ENCODE measurements around the gene IQSEC3. TPM values are rescaled to one million over a fixed set of nuclear protein-coding genes. Genes with fewer than 3 reads are reported as not detected.
"Not testable (repeated sequence)": the region's sequence is repeated elsewhere in the genome, so short reads cannot be mapped to it uniquely, and the experiment has no call there.

Gene IQSEC3
- 7.4 to 8.8 TPM (median 8.5 TPM) in 3 replicates for total RNA-seq

DNA sequence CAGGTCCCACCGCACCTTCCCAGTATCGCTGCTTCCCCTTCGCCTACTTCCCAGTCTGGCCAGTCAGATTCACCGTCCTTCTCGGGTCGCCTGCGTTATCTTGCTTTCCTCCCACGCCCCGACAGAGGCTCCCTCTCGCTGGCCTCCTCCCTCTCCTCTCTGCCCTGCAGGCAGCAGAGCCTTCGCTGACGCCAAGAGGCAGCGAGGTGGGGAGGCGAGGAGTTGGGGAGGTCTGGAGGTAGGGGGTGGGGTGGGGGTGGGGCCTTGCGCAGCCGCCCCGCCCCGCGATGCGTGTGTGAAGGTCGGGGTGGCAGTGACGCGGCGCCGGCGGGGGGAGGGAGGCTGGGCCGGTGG, at the start of gene IQSEC3:
Gene IQSEC3 (plus strand): TSS at position 340 of the 354 bp plus-strand sequence. CDS start 116 bp downstream, outside the sequence.
- H3K27ac Mint-ChIP-seq; H3K4me1 Mint-ChIP-seq; DNase-seq (ENCODE audit: low spot score in 2 of 2, unreplicated experiment in 2 of 2); H3K36me3 Mint-ChIP-seq; H3K9me3 Mint-ChIP-seq: not testable (repeated sequence)
- peaks cover 58% of the 10 kb centered on the region for H3K27me3 Mint-ChIP-seq (ENCODE audit: low read depth)
- peak within 1 kb of the TSS; percentile 66 for H3K4me3 Mint-ChIP-seq

DNA sequence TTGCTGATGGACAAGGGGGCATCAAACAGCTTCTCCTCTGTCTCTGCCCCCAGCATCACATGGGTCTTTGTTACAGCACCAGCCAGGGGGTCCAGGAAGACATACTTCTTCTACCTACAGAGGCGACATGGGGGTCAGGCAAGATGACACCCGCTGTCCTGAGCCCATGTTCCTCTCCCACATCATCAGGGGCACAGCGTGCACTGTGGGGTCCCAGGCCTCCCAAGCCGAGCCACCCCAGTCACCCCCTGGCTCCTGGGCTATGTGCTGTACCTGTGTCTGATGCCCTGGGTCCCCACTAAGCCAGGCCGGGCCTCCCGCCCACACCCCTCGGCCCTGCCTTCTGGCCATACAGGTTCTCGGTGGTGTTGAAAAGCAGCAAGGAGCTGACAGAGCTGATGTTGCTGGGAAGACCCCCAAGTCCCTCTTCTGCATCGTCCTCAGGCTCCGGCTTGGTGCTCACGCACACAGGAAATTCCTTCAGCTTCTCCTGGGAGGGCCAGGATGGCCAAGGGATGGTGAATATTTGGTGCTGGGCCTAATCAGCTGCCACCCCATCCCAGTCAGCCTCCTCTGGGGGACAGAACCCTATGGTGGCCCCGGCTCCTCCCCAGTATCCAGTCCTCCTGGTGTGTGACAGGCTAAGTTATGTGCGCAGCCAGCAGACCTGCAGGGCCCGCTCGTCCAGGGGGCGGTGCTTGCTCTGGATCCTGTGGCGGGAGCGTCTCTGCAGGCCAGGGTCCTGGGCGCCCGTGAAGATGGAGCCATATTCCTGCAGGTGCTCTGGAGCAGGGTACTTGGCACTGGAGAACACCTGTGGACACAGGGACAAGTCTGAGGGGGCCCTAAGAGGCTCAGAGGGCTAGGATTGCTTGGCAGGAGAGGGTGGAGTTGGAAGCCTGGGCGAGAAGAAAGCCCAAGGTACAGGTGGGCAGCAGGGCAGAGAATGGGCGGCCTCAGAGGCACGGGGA, 48.9 kb upstream of the IQSEC3 start:
- not testable (repeated sequence) for H3K27me3 Mint-ChIP-seq (ENCODE audit: low read depth); H3K9me3 Mint-ChIP-seq; DNase-seq (ENCODE audit: low spot score in 2 of 2, unreplicated experiment in 2 of 2); H3K27ac Mint-ChIP-seq; H3K4me3 Mint-ChIP-seq; H3K36me3 Mint-ChIP-seq
- peaks cover 13% of the 10 kb centered on the region for H3K4me1 Mint-ChIP-seq

DNA sequence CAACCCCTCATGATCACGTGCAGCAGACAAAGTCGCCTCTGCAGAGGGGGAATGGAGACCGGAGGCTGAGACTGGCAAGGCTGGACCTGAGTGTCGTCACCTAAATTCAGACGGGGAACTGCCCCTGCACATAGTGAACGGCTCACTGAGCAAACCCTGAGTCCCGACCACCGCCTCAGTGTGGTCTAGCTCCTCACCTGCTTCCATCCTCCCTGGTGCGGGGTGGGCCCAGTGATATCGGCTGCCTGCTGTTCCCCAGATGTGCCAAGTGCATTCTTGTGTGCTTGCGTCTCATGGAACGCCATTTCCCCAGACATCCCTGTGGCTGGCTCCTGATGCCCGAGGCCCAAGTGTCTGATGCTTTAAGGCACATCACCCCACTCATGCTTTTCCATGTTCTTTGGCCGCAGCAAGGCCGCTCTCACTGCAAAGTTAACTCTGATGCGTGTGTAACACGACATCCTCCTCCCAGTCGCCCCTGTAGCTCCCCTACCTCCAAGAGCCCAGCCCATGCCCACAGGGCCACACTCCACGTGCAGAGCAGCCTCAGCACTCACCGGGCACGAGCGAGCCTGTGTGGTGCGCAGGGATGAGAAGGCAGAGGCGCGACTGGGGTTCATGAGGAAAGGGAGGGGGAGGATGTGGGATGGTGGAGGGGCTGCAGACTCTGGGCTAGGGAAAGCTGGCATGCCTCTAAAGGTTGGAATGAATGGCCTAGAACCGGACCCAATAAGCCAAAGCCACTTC, 47.6 kb upstream of the IQSEC3 start:
- H3K4me3 Mint-ChIP-seq; H3K4me1 Mint-ChIP-seq; DNase-seq (ENCODE audit: low spot score in 2 of 2, unreplicated experiment in 2 of 2); H3K27me3 Mint-ChIP-seq (ENCODE audit: low read depth); H3K36me3 Mint-ChIP-seq; H3K27ac Mint-ChIP-seq; H3K9me3 Mint-ChIP-seq: not testable (repeated sequence)

DNA sequence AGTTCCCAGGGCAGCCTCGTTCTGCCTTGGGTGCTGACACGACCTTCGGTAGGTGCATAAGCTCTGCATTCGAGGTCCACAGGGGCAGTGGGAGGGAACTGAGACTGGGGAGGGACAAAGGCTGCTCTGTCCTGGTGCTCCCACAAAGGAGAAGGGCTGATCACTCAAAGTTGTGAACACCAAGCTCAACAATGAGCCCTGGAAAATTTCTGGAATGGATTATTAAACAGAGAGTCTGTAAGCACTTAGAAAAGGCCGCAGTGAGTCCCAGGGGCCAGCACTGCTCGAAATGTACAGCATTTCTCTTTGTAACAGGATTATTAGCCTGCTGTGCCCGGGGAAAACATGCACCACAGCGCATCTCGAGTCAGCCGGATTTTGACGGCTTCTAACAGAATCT, 46.7 kb upstream of the IQSEC3 start:
- not testable (repeated sequence) for H3K9me3 Mint-ChIP-seq; H3K27me3 Mint-ChIP-seq (ENCODE audit: low read depth); H3K36me3 Mint-ChIP-seq; DNase-seq (ENCODE audit: low spot score in 2 of 2, unreplicated experiment in 2 of 2); H3K4me1 Mint-ChIP-seq; H3K4me3 Mint-ChIP-seq; H3K27ac Mint-ChIP-seq

DNA sequence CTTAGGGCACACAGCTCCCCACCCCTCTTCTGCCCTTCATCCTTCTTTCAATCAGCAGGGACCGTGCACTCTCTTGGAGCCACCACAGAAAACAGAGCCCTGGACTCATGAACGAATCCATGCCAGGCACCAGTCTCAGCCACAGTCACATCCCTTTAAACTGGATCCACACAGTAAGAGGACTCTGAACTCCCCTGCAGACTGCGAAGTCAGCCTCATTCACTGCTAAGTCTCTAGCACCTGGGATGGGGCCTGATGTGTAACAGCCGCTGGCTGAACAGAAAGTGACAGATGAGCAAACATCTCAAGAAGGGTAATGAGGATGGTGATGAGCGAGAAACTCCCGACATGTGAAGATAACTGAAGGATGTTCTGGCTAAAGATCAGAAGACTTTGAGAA, 45.8 kb upstream of the IQSEC3 start:
- TF ChIP-seq, protein P1, sequence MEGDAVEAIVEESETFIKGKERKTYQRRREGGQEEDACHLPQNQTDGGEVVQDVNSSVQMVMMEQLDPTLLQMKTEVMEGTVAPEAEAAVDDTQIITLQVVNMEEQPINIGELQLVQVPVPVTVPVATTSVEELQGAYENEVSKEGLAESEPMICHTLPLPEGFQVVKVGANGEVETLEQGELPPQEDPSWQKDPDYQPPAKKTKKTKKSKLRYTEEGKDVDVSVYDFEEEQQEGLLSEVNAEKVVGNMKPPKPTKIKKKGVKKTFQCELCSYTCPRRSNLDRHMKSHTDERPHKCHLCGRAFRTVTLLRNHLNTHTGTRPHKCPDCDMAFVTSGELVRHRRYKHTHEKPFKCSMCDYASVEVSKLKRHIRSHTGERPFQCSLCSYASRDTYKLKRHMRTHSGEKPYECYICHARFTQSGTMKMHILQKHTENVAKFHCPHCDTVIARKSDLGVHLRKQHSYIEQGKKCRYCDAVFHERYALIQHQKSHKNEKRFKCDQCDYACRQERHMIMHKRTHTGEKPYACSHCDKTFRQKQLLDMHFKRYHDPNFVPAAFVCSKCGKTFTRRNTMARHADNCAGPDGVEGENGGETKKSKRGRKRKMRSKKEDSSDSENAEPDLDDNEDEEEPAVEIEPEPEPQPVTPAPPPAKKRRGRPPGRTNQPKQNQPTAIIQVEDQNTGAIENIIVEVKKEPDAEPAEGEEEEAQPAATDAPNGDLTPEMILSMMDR (IDR thresholded peaks at IDR 0.05; ENCODE audit: unreplicated experiment), result no peak
- peaks cover 1% of the 10 kb centered on the region for H3K36me3 Mint-ChIP-seq
- no peaks in the 10 kb centered on the region for H3K27me3 Mint-ChIP-seq (ENCODE audit: low read depth)
- no peak for DNase-seq (ENCODE audit: low spot score in 2 of 2, unreplicated experiment in 2 of 2)
- H3K27ac Mint-ChIP-seq, result no peak overlapping the region
- H3K4me3 Mint-ChIP-seq, result no peak overlapping the region
- no peaks in the 10 kb centered on the region for H3K9me3 Mint-ChIP-seq
- no peaks in the 10 kb centered on the region for H3K4me1 Mint-ChIP-seq

DNA sequence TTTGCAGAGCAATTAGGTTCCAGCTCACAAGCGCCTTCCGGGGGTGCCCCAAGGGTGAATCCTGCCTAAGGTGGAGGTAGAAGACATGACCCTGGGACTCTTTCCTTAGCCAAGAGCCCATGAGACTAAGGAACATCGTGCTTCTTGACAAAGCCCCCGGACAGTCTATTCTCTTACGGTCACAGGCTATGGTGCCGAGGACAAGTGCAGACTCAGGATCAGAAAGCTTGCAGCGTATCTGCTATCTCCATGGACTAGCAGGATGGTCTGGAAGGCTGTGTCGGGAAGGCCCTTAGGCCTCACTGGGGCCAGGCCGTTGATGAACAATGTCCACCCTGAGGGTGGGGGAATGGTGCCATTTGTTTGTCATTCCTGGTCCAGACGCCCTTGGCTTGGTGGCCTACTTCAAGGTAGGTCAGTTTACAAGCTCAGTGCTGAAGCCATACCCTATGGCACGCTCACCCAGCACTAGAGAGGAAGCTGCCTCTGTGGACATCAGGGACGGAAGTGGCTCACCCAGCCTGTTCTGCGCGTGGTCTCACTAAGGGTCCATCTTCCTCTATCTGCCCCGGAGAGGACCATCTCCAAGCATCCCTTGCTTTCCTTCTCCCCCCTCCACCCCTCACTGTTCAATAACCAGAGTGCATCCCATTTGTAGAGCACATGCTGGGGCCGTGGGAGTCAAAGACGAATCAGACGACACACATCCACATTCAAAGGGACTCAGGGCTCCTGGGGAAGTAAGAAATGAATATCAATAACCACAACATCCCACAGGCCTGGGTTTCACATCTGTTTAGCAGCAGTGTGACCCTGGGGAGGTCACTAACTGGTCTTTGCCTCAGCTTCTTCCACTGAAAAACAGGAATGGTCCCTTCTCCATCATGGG, 45.0 kb upstream of the IQSEC3 start:
- H3K27ac Mint-ChIP-seq, result no peak overlapping the region
- TF ChIP-seq, protein P1 (IDR thresholded peaks at IDR 0.05; ENCODE audit: unreplicated experiment), result no peak
- DNase-seq (ENCODE audit: low spot score in 2 of 2, unreplicated experiment in 2 of 2), result no peak
- H3K27me3 Mint-ChIP-seq (ENCODE audit: low read depth), result no peaks in the 10 kb centered on the region
- H3K4me3 Mint-ChIP-seq, result no peak overlapping the region
- H3K4me1 Mint-ChIP-seq, result no peaks in the 10 kb centered on the region
- peaks cover 1% of the 10 kb centered on the region for H3K36me3 Mint-ChIP-seq
- H3K9me3 Mint-ChIP-seq, result no peaks in the 10 kb centered on the region

DNA sequence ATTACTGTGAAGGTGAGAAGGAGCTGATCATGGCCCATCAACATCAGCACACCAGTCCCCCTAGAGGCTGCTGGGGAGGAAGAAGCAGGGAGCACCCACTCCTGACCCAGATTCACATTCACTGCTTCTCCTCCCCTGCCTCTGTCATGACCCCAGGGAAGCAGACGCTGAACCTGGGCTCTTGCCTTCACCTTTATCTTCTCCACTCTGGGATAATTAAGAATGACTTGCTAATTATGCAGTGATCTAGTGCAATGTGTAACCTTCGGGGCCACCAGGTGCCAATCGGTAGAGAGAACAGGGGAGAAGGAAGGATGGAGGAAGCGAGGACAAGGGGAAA, 44.4 kb upstream of the IQSEC3 start:
- H3K27ac Mint-ChIP-seq, result no peak overlapping the region
- DNase-seq (ENCODE audit: low spot score in 2 of 2, unreplicated experiment in 2 of 2), result no peak
- H3K4me1 Mint-ChIP-seq, result no peaks in the 10 kb centered on the region
- H3K27me3 Mint-ChIP-seq (ENCODE audit: low read depth), result no peaks in the 10 kb centered on the region
- no peaks in the 10 kb centered on the region for H3K9me3 Mint-ChIP-seq
- TF ChIP-seq, protein P1 (IDR thresholded peaks at IDR 0.05; ENCODE audit: unreplicated experiment), result no peak
- no peak overlapping the region for H3K4me3 Mint-ChIP-seq
- H3K36me3 Mint-ChIP-seq, result peaks cover 1% of the 10 kb centered on the region
